Gastroesophageal sphincter (tissue), 4 donors: ENCODE measurements around the gene BMP2K. TPM values are rescaled to one million over a fixed set of nuclear protein-coding genes. Genes with fewer than 3 reads are reported as not detected.

Experiments used
- ATAC-seq: fragments of 150-250 bp; one replicate; pipeline ENCODE4 v1.9.1; 2016; ENCODE audit warnings: mild to moderate bottlenecking, moderate library complexity
- H3K27ac ChIP-seq, 4 donors: fragments of 200-600 bp; sonication (generic) in 3 of 4; 1 replicate in 3 of 4; 2 replicates in 1 of 4; pipeline ENCODE4 v1.5.1; 2016 to 2019
- H3K27me3 ChIP-seq: fragments of 200-600 bp; sonication (generic); one replicate; pipeline ENCODE4 v1.5.1; 2019
- H3K36me3 ChIP-seq, 2 donors: fragments of 200-600 bp; sonication (generic); one replicate each; pipeline ENCODE4 v1.5.1; 2019; ENCODE audit warnings: control low read depth in 1 of 2
- H3K4me1 ChIP-seq, 3 donors: fragments of 200-600 bp; sonication (generic); 1 replicate in 2 of 3; 2 replicates in 1 of 3; pipeline ENCODE4 v1.5.1; 2016 to 2019; ENCODE audit warnings: control low read depth in 2 of 3
- H3K4me3 ChIP-seq, 2 donors: fragments of 200-600 bp; sonication (generic); one replicate each; pipeline ENCODE4 v1.5.1; 2019; ENCODE audit warnings: mild to moderate bottlenecking in 1 of 2, moderate library complexity in 1 of 2
- H3K9me3 ChIP-seq, 3 donors: fragments of 200-600 bp; sonication (generic); one replicate each; pipeline ENCODE4 v1.5.1; 2017 to 2019; ENCODE audit warnings: control low read depth in 2 of 3
- CTCF ChIP-seq, 4 experiments: fragments of 200-600 bp in 2 of 4; fragments of 450-650 bp in 2 of 4; sonication (generic) in 1 of 4; IDR thresholded peaks; one replicate each; pipeline ENCODE4 v1.5.1; 2017 to 2019; ENCODE audit warnings: antibody characterized with exemption in 4 of 4, mild to moderate bottlenecking in 2 of 4, moderate library complexity in 2 of 4
- EP300 ChIP-seq: sonication (generic); formaldehyde crosslinking; IDR thresholded peaks from one replicate; pipeline ENCODE4 v1.6.1; 2017; ENCODE audit warnings: antibody characterized with exemption, mild to moderate bottlenecking
- POLR2A ChIP-seq, 2 donors: fragments of 450-650 bp; IDR thresholded peaks; one replicate each; pipeline ENCODE4 v1.6.1; 2017; ENCODE audit warnings: antibody characterized with exemption in 2 of 2, mild to moderate bottlenecking in 2 of 2, moderate library complexity in 1 of 2
- POLR2AphosphoS5 ChIP-seq: sonication (generic); formaldehyde crosslinking; IDR thresholded peaks from one replicate; pipeline ENCODE4 v1.6.1; 2017; ENCODE audit warnings: antibody characterized with exemption
- WGBS, 2 donors: methylation state at CpG; one replicate each; pipeline ENCODE4 v1.1.5; 2018; ENCODE audit warnings: low coverage in 1 of 2; 5-methylcytosine and 5-hydroxymethylcytosine counted together
- total RNA-seq, 4 donors: library from RNA; depleted of rRNA; stranded (reverse); fragments of >200 nt; gene quantifications; one replicate each; pipeline ENCODE4 v1.1.0, GENCODE V29; 2016

BMP2K gene
- total RNA-seq, 4 donors from 2014 or later = 44.6 to 70.5 (median 48.7) TPM

GRCh38 chr4:78766650-78767049 lies 9.5 kb upstream of the BMP2K start:
- no peak for ATAC-seq
- Histone ChIP-seq H3K27ac (no peak overlapping the region), H3K27me3 (no peaks in the 10 kb centered on the region), H3K4me1 (peaks cover 0 to 13% (median 3%) of the 10 kb centered on the region in 3 donors), H3K9me3 (no peaks in the 10 kb centered on the region), H3K36me3 (no peaks in the 10 kb centered on the region), H3K4me3 (no peak overlapping the region)
- no peak for TF ChIP-seq EP300
- TF ChIP-seq CTCF (IDR thresholded peaks at IDR 0.05) = no peak
- no peak for TF ChIP-seq POLR2AphosphoS5
- no peak for TF ChIP-seq POLR2A (IDR thresholded peaks at IDR 0.05)
- WGBS, 2 donors = 87 to 94% methylated on average over 4 to 5 of the region's 5 CpGs

GRCh38 chr4:78767350-78767749 lies 8.8 kb upstream of the BMP2K start:
- Histone ChIP-seq H3K27ac (no peak overlapping the region), H3K9me3 (no peaks in the 10 kb centered on the region), H3K36me3 (no peaks in the 10 kb centered on the region), H3K4me3 (no peak overlapping the region), H3K4me1 (peaks cover 0 to 13% (median 3%) of the 10 kb centered on the region in 3 donors), H3K27me3 (no peaks in the 10 kb centered on the region)
- no peak for TF ChIP-seq POLR2AphosphoS5
- no peak for TF ChIP-seq POLR2A (IDR thresholded peaks at IDR 0.05)
- TF ChIP-seq EP300 = no peak
- TF ChIP-seq CTCF (IDR thresholded peaks at IDR 0.05) = no peak
- ATAC-seq = no peak

GRCh38 chr4:78768452-78769180 lies 7.5 kb upstream of the BMP2K start:
- H3K4me3 ChIP-seq = no peak overlapping the region
- no peaks in the 10 kb centered on the region for H3K9me3 ChIP-seq
- no peak for ATAC-seq
- peaks cover 0 to 13% (median 3%) of the 10 kb centered on the region in 3 donors for H3K4me1 ChIP-seq
- no peaks in the 10 kb centered on the region for H3K27me3 ChIP-seq
- no peak for TF ChIP-seq EP300
- H3K36me3 ChIP-seq = no peaks in the 10 kb centered on the region
- 67 to 72% methylated on average over 8 to 12 of the region's 12 CpGs for WGBS, 2 donors
- H3K27ac ChIP-seq = no peak overlapping the region

GRCh38 chr4:78770091-78770642 lies 6.0 kb upstream of the BMP2K start:
- TF ChIP-seq EP300 (no peak), POLR2AphosphoS5 (no peak), CTCF (IDR thresholded peaks at IDR 0.05) (no peak), POLR2A (IDR thresholded peaks at IDR 0.05) (no peak)
- no peak overlapping the region for H3K4me3 ChIP-seq
- H3K27ac ChIP-seq = no peak overlapping the region
- no peak for ATAC-seq
- H3K27me3 ChIP-seq = no peaks in the 10 kb centered on the region
- H3K9me3 ChIP-seq = no peaks in the 10 kb centered on the region
- H3K4me1 ChIP-seq = peaks cover 0 to 22% (median 3%) of the 10 kb centered on the region in 3 donors
- H3K36me3 ChIP-seq = no peaks in the 10 kb centered on the region
- WGBS, 2 donors = 77% methylated on average over 3 of the region's 3 CpGs; no CpG with 5 or more reads in 1 of the 2 donors

- Histone ChIP-seq H3K36me3 (no peaks in the 10 kb centered on the region), H3K4me3 (no peak overlapping the region), H3K4me1 (peaks cover 0 to 17% (median 0%) of the 10 kb centered on the region in 3 donors), H3K9me3 (no peaks in the 10 kb centered on the region), H3K27me3 (no peaks in the 10 kb centered on the region), H3K27ac (no peak overlapping the region)
- TF ChIP-seq CTCF (IDR thresholded peaks at IDR 0.05) (no peak), POLR2AphosphoS5 (no peak), POLR2A (IDR thresholded peaks at IDR 0.05) (no peak), EP300 (no peak)
- ATAC-seq = no peak
- WGBS, 2 donors = 93 to 94% methylated on average over 4 of the region's 4 CpGs
Measured at GRCh38 chr4:78772526-78773091, 3.5 kb upstream of the BMP2K start.
